Loucy (cell line): Measurements from ENCODE around the gene CHN2.

Experiments used
- H2AFZ ChIP-seq: fragments of 200-600 bp; sonication (generic); 2 replicates; pipeline ENCODE4 v1.6.0; 2016; ENCODE audit warnings: antibody characterized with exemption, mild to moderate bottlenecking, low read length, moderate library complexity
- H3F3A ChIP-seq: fragments of 200-600 bp; 2 replicates; pipeline ENCODE4 v1.6.0; 2016; ENCODE audit warnings: antibody characterized with exemption, low read depth, mild to moderate bottlenecking
- H3K27me3 ChIP-seq: fragments of 200-600 bp; sonication (generic); 2 replicates; pipeline ENCODE4 v1.6.1; 2014; ENCODE audit warnings: low read length, mild to moderate bottlenecking; ENCODE audit not compliant: insufficient read depth, poor library complexity, severe bottlenecking
- H3K36me3 ChIP-seq: fragments of 200-600 bp; sonication (generic); 2 replicates; pipeline ENCODE4 v1.6.1; 2016; ENCODE audit warnings: low read length; ENCODE audit not compliant: insufficient read depth
- H3K4me1 ChIP-seq: fragments of 200-600 bp; sonication (generic); 2 replicates; pipeline ENCODE4 v1.5.1; 2014; ENCODE audit warnings: low read length, mild to moderate bottlenecking; ENCODE audit not compliant: insufficient read depth, poor library complexity, severe bottlenecking
- H3K4me2 ChIP-seq: fragments of 200-600 bp; sonication (generic); 2 replicates; pipeline ENCODE4 v1.6.0; 2014; ENCODE audit warnings: antibody characterized with exemption, low read length, low read depth, mild to moderate bottlenecking; ENCODE audit not compliant: poor library complexity, severe bottlenecking
- H3K4me3 ChIP-seq: fragments of 200-600 bp; sonication (generic); 2 replicates; pipeline ENCODE4 v1.5.1; 2014; ENCODE audit warnings: low read length, mild to moderate bottlenecking, mixed read lengths; ENCODE audit not compliant: poor library complexity, severe bottlenecking
- H3K79me2 ChIP-seq: fragments of 200-600 bp; sonication (generic); 2 replicates; pipeline ENCODE4 v1.6.1; 2014; ENCODE audit warnings: low read length; ENCODE audit not compliant: insufficient read depth
- H3K9ac ChIP-seq: fragments of 200-600 bp; sonication (generic); 2 replicates; pipeline ENCODE4 v1.6.0; 2014; ENCODE audit warnings: mild to moderate bottlenecking, low read depth, low read length, moderate library complexity; ENCODE audit not compliant: poor library complexity, severe bottlenecking
- H3K9me2 ChIP-seq: fragments of 200-600 bp; sonication (generic); replicated peaks from 2 replicates; pipeline ENCODE4 v1.6.1; 2016; ENCODE audit warnings: low read depth, low read length, mixed read lengths
- H3K9me3 ChIP-seq: fragments of 200-600 bp; sonication (generic); 2 replicates; pipeline ENCODE4 v1.6.1; 2014; ENCODE audit warnings: mild to moderate bottlenecking, antibody characterized with exemption, low read length, low read depth; ENCODE audit not compliant: insufficient read depth
- H4K20me1 ChIP-seq: fragments of 200-600 bp; sonication (generic); 2 replicates; pipeline ENCODE4 v1.6.0; 2014; ENCODE audit warnings: antibody characterized with exemption, low read length, mild to moderate bottlenecking; ENCODE audit not compliant: insufficient read depth, poor library complexity, severe bottlenecking
- EZH2phosphoT487 ChIP-seq: fragments of 200-600 bp; IDR thresholded peaks from 2 replicates; pipeline ENCODE4 v1.6.1; 2018; ENCODE audit warnings: antibody characterized with exemption, mild to moderate bottlenecking, moderate library complexity, borderline replicate concordance
- TF ChIP-seq, protein P1 (sequence below): fragments of 200-600 bp; sonication (generic); conservative IDR thresholded peaks from 2 replicates; pipeline ENCODE4 v1.5.1; 2014; ENCODE audit warnings: mild to moderate bottlenecking, antibody characterized with exemption, low read length

The CHN2 gene

DNA sequence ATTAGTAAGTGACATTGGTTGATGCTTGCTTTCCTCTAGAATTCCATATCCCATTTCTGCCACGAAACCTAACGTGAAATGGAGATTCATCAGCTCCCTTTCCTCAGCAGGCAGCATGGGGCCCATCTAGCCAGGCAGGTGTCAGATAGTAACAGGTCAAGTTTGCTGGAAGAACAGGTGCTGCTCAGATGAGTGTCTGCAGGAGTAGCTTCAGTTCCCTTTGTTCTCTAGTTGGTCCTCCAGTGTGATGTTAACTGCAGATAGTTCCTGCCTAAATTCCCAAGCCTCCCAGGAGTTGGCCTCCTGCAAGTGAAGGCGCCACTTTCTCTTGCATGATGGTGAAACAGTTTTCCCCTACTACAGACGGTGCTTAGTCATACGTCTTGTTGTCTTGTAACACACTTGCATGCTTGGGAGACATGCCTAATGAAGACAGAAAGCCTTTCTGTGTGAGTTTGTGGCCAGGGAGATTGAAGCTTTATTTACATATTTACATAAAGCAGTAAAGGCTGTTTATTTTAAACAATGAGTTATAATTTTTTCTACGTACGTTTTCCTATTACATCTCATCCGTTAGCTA is 175.4 kb downstream of the CHN2 start:
- H2AFZ ChIP-seq = no peak overlapping the region
- TF ChIP-seq EZH2phosphoT487 = no peak
- TF ChIP-seq, protein P1, sequence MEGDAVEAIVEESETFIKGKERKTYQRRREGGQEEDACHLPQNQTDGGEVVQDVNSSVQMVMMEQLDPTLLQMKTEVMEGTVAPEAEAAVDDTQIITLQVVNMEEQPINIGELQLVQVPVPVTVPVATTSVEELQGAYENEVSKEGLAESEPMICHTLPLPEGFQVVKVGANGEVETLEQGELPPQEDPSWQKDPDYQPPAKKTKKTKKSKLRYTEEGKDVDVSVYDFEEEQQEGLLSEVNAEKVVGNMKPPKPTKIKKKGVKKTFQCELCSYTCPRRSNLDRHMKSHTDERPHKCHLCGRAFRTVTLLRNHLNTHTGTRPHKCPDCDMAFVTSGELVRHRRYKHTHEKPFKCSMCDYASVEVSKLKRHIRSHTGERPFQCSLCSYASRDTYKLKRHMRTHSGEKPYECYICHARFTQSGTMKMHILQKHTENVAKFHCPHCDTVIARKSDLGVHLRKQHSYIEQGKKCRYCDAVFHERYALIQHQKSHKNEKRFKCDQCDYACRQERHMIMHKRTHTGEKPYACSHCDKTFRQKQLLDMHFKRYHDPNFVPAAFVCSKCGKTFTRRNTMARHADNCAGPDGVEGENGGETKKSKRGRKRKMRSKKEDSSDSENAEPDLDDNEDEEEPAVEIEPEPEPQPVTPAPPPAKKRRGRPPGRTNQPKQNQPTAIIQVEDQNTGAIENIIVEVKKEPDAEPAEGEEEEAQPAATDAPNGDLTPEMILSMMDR = no peak
- H3K4me1 ChIP-seq = peaks cover 10% of the 10 kb centered on the region

GRCh38 chr7:29370531-29371314 is 176.1 kb downstream of the CHN2 start:
- Histone ChIP-seq H3K9me3 (no peaks in the 10 kb centered on the region), H3K4me3 (no peak overlapping the region), H3F3A (no peaks in the 10 kb centered on the region), H3K9me2 (no peaks in the 10 kb centered on the region), H4K20me1 (no peaks in the 10 kb centered on the region), H3K4me2 (no peak overlapping the region), H3K36me3 (no peaks in the 10 kb centered on the region; the same call in 1 of the 2 replicates), H3K27me3 (no peaks in the 10 kb centered on the region), H3K79me2 (no peaks in the 10 kb centered on the region), H3K9ac (no peak overlapping the region), H2AFZ (no peak overlapping the region), H3K4me1 (peaks cover 13% of the 10 kb centered on the region)
- no peak for TF ChIP-seq EZH2phosphoT487
- TF ChIP-seq, protein P1 = no peak

More for the DNA sequence above, 175.4 kb downstream of the CHN2 start:
- Histone ChIP-seq H4K20me1 (no peaks in the 10 kb centered on the region), H3K4me2 (no peak overlapping the region), H3K4me3 (no peak overlapping the region), H3K9me2 (no peaks in the 10 kb centered on the region), H3F3A (no peaks in the 10 kb centered on the region), H3K27me3 (no peaks in the 10 kb centered on the region), H3K79me2 (no peaks in the 10 kb centered on the region), H3K9me3 (no peaks in the 10 kb centered on the region), H3K36me3 (no peaks in the 10 kb centered on the region; the same call in 1 of the 2 replicates), H3K9ac (no peak overlapping the region)

GRCh38 chr7:29371472-29371871 is 176.9 kb downstream of the CHN2 start:
- H3K9me3 ChIP-seq = no peaks in the 10 kb centered on the region
- H3K9me2 ChIP-seq = no peaks in the 10 kb centered on the region
- no peak overlapping the region for H3K4me3 ChIP-seq
- H3F3A ChIP-seq = no peaks in the 10 kb centered on the region
- no peak overlapping the region for H2AFZ ChIP-seq
- H3K79me2 ChIP-seq = no peaks in the 10 kb centered on the region
- no peak overlapping the region for H3K9ac ChIP-seq
- H3K36me3 ChIP-seq = no peaks in the 10 kb centered on the region; the same call in 1 of the 2 replicates
- peaks cover 21% of the 10 kb centered on the region for H3K4me1 ChIP-seq
- TF ChIP-seq, protein P1 = no peak
- no peak for TF ChIP-seq EZH2phosphoT487
- no peaks in the 10 kb centered on the region for H3K27me3 ChIP-seq
- H4K20me1 ChIP-seq = no peaks in the 10 kb centered on the region
- no peak overlapping the region for H3K4me2 ChIP-seq
